Measurements from ENCODE around the gene OTUD5.
A peak's percentile ranks its signal among the peaks of the same experiment; 100 is the strongest.

DNA sequence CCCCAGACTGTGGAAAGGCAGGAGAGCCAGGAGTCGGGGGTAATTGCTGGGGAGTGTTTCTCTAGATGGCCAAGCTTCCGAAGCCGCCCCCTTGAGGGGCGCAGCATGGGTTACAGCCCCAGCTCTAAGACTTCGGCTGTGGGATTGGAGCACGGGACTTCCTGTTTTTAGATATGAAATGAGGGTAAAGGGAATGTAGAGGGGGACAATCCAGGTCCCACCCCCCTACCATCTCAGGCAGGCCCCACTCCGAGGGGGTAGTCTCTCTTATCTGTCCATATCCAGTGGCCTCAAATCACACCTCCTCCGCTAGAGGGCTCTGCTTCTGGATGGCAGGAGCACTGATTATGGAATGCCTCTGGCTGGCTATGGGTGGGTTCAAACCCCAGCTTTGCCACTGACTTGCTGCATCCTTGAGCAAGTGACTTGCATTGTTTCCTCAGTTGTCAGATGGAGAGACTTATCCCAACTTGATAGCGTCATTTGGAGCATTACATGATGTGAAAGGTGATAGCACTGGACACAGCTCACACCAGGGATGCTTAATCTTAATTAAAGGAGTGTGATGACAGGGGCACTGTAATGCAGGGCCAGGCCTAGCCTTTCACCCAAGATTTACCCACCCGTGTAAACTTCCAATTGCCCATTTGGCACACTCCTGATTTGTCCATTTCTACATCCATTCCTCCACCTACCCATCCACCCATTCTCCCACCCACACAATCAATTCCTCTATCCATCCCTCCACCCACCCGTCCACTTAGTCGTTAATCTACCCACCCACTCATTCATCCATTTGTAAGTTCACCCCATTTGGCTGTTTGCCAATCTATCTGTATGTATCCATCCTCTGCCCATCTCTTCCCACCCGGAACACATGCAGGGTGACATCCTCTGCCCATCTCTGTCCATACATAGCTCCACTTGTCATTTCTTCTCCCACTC, 15.1 kb upstream of the OTUD5 start:
- peak; percentile 42; the same call in 1 of the 2 replicates for TF ChIP-seq CTCF (conservative IDR thresholded peaks at IDR 0.05)
- no peak for TF ChIP-seq EZH2 (IDR thresholded peaks at IDR 0.05; ENCODE audit: low read depth)
